Measurements from ENCODE around the gene CHD6.

DNA sequence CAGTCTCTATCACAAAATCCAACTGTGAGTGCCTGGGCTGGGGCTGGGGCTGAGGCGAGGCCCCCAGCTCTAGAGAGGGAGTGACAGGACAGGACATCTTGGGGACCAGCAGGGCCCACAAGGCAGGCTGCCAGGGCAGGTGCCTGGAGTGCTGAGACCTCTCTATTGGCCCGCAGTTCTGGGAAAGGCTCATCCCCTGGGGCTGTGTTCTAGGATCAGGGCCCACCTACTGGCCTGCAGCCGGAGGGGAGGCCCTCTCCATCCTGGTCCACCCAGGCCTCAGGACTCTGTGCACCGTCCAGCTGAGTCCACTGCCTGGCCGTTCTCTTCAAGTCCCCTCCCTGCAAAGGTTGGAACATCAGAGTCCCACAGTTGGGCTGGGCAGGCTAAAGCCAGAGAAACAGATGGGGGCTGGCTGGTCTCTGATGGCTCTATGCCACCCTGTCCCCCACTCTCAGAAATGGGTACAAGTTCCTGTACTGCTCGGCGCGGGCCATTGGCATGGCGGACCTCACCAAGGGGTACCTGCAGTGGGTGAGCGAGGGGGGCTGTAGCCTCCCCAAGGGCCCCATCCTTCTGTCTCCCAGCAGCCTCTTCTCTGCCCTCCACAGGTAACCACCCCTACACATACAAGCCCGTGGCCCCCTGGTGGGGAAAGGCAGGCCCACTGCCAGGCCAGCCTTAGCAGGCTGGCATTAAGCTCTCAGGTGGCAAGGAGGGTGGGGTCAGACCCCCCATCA lies 260.6 kb downstream of the CHD6 start:
- TF ChIP-seq, protein P1, sequence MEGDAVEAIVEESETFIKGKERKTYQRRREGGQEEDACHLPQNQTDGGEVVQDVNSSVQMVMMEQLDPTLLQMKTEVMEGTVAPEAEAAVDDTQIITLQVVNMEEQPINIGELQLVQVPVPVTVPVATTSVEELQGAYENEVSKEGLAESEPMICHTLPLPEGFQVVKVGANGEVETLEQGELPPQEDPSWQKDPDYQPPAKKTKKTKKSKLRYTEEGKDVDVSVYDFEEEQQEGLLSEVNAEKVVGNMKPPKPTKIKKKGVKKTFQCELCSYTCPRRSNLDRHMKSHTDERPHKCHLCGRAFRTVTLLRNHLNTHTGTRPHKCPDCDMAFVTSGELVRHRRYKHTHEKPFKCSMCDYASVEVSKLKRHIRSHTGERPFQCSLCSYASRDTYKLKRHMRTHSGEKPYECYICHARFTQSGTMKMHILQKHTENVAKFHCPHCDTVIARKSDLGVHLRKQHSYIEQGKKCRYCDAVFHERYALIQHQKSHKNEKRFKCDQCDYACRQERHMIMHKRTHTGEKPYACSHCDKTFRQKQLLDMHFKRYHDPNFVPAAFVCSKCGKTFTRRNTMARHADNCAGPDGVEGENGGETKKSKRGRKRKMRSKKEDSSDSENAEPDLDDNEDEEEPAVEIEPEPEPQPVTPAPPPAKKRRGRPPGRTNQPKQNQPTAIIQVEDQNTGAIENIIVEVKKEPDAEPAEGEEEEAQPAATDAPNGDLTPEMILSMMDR (IDR thresholded peaks at IDR 0.05; ENCODE audit: insufficient read depth, low read length) = no peak
- TF ChIP-seq, protein P2, sequence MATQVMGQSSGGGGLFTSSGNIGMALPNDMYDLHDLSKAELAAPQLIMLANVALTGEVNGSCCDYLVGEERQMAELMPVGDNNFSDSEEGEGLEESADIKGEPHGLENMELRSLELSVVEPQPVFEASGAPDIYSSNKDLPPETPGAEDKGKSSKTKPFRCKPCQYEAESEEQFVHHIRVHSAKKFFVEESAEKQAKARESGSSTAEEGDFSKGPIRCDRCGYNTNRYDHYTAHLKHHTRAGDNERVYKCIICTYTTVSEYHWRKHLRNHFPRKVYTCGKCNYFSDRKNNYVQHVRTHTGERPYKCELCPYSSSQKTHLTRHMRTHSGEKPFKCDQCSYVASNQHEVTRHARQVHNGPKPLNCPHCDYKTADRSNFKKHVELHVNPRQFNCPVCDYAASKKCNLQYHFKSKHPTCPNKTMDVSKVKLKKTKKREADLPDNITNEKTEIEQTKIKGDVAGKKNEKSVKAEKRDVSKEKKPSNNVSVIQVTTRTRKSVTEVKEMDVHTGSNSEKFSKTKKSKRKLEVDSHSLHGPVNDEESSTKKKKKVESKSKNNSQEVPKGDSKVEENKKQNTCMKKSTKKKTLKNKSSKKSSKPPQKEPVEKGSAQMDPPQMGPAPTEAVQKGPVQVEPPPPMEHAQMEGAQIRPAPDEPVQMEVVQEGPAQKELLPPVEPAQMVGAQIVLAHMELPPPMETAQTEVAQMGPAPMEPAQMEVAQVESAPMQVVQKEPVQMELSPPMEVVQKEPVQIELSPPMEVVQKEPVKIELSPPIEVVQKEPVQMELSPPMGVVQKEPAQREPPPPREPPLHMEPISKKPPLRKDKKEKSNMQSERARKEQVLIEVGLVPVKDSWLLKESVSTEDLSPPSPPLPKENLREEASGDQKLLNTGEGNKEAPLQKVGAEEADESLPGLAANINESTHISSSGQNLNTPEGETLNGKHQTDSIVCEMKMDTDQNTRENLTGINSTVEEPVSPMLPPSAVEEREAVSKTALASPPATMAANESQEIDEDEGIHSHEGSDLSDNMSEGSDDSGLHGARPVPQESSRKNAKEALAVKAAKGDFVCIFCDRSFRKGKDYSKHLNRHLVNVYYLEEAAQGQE (IDR thresholded peaks at IDR 0.05; ENCODE audit: insufficient replicate concordance, low read depth) = no peak
- TF ChIP-seq GABPA (IDR thresholded peaks at IDR 0.05; ENCODE audit: low read depth) = no peak
- no peak for TF ChIP-seq POLR2AphosphoS5 (IDR thresholded peaks at IDR 0.05; ENCODE audit: low read depth)
- no peak for TF ChIP-seq SPI1 (IDR thresholded peaks at IDR 0.05; ENCODE audit: borderline replicate concordance, low read depth)
